NCI-H82 treated with DMSO at 0.1 percent for 48 hours (cell line): ENCODE measurements around the gene PLEKHM3.
A peak's percentile ranks its signal among the peaks of the same experiment; 100 is the strongest.

Experiments
- DNase-seq: peaks from one replicate; lab custom pipeline; 2025; ENCODE audit not compliant: unreplicated experiment; lab: John Stamatoyannopoulos, UW

The PLEKHM3 gene

GRCh38 chr2:207805566-207806226 lies 219.6 kb downstream of the PLEKHM3 start:
- DNase-seq, result no peak

GRCh38 chr2:207802650-207803049 lies 222.7 kb downstream of the PLEKHM3 start:
- DNase-seq, result no peak

- peak; percentile 51 for DNase-seq
Measured at GRCh38 chr2:207801259-207801658, 224.1 kb downstream of the PLEKHM3 start.

GRCh38 chr2:207796585-207797350 lies 228.6 kb downstream of the PLEKHM3 start:
- DNase-seq, result peak; percentile 89

- no peak for DNase-seq
Measured at GRCh38 chr2:207792244-207792785, 233.0 kb downstream of the PLEKHM3 start.

GRCh38 chr2:207791579-207792243 lies 233.6 kb downstream of the PLEKHM3 start:
- DNase-seq, result no peak

GRCh38 chr2:207790898-207791297 lies 234.4 kb downstream of the PLEKHM3 start:
- no peak for DNase-seq

- DNase-seq, result no peak
Measured at GRCh38 chr2:207787800-207788199, 237.5 kb downstream of the PLEKHM3 start.

GRCh38 chr2:207787017-207787416 lies 238.3 kb downstream of the PLEKHM3 start:
- no peak for DNase-seq

- DNase-seq, result no peak
Measured at GRCh38 chr2:207784898-207785297, 240.4 kb downstream of the PLEKHM3 start.

- no peak for DNase-seq
Measured at GRCh38 chr2:207783514-207783913, 241.8 kb downstream of the PLEKHM3 start.

- DNase-seq, result no peak
Measured at GRCh38 chr2:207782238-207783030, 242.9 kb downstream of the PLEKHM3 start.

GRCh38 chr2:207779523-207779922 lies 245.8 kb downstream of the PLEKHM3 start:
- DNase-seq, result no peak

GRCh38 chr2:207778298-207778882 lies 246.9 kb downstream of the PLEKHM3 start:
- no peak for DNase-seq

- DNase-seq, result no peak
Measured at GRCh38 chr2:207777124-207777523, 248.2 kb downstream of the PLEKHM3 start.

- no peak for DNase-seq
Measured at GRCh38 chr2:207775473-207775872, 249.9 kb downstream of the PLEKHM3 start.

- no peak for DNase-seq
Measured at GRCh38 chr2:207772844-207773205, 252.5 kb downstream of the PLEKHM3 start.

- no peak for DNase-seq
Measured at GRCh38 chr2:207772081-207772843, 253.1 kb downstream of the PLEKHM3 start.

GRCh38 chr2:207771421-207771820 lies 253.9 kb downstream of the PLEKHM3 start:
- no peak for DNase-seq
